ENCODE results near the gene RGS3. TPM values are rescaled to one million over a fixed set of nuclear protein-coding genes. Genes with fewer than 3 reads are reported as not detected.

RGS3 gene
- polyA plus RNA-seq, 1 of the 3 experiments (the other 2 are of a cell fraction), result 50.6 TPM

DNA sequence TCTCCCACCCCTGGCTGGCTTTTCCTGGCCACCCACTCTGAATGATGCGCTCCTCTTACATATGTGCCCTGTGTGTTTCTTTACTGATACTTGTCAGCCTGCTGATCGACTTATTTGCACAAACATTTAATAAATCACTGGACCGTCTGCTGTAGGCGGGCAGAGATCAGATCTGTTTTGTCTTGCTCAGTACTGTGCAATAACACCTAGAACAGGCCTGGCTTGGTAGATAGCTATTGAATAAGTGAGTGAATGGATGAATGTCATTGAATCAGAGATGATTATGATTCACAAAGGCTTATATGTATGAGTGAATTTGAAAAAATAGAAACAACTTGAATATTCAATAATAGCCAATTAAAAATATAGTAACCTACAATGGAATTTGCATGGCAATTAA lies 165.1 kb downstream of the RGS3 start:
- Histone ChIP-seq H3K4me1 (ENCODE audit: control insufficient read depth in 1 of 2, insufficient read depth in 2 of 2, low read depth in 1 of 2, low read length in 1 of 2) (peaks cover 12 to 14% of the 10 kb centered on the region in 2 experiments; a peak in 2 of 4 replicates), H3K4me2 (no peak overlapping the region), H3K4me3 (ENCODE audit: low read depth in 2 of 2, low read length in 1 of 2) (no peak overlapping the region), H3K9ac (no peak overlapping the region), H4K20me1 (ENCODE audit: insufficient read depth) (no peaks in the 10 kb centered on the region), H3F3A (replicated peaks; ENCODE audit: insufficient read depth) (no peaks in the 10 kb centered on the region), H3K27me3 (ENCODE audit: insufficient read depth) (no peaks in the 10 kb centered on the region), H3K36me3 (replicated peaks in 1 of 2; ENCODE audit: control insufficient read depth in 1 of 2, insufficient read depth in 2 of 2, low read length in 1 of 2) (no peaks in the 10 kb centered on the region), H2AFZ (ENCODE audit: low read depth) (no peak overlapping the region), H3K9me2 (no peaks in the 10 kb centered on the region), H3K27ac (ENCODE audit: low read depth in 2 of 2, low read length in 1 of 2) (no peak overlapping the region), H3K79me2 (ENCODE audit: insufficient read depth) (no peaks in the 10 kb centered on the region), H3K9me3 (no peaks in the 10 kb centered on the region)
- no peak for DNase-seq
- WGBS (ENCODE audit: low lambda C conversion rate), result 93% methylated on average over 4 of the region's 4 CpGs
- ChIA-PET CTCF (interaction anchor here (4.0 kb wide), 1 partner anchor 28 kb away, joined by 33 read pairs; no protein-coding TSS in a partner anchor), POLR2A (no interaction called here)
- TF ChIP-seq FOXJ3 (CRISPR knock-in tag; IDR thresholded peaks at IDR 0.05), result no peak

DNA sequence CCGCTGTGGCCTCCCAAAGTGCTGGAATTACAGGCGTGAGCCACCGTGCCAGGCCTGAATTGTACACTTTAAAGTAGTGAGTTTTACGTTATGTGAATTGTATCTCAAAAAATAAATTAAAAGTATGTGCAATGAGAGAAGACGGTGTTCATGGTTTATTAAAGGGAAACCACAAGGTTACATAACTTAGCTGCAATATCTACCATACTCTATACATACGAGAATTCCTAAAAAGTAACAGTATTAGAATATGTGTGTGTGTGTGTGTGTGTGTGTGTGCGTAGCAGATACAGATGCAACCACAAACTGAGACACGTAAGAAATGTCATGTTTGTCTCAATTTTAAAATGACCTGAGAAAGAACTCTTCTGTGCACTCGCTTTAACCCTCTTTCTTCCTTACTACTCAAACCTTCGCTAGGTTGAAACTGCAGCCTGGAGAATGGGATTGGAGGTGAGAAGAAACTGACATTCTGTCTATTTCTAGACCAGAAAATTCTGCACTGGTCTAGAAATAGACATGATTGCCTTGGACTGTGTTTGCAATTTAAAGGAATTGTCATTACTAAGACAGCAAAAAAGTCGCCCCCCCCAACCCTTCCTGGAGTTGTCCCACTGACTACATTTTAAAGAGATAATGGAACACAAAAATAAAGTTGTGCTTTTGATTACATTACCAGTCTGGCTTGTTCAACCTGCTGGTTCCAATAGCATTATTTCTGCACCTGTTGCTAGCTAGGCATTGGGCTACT lies 167.0 kb downstream of the RGS3 start:
- Histone ChIP-seq H2AFZ (ENCODE audit: low read depth) (no peak overlapping the region), H3K4me1 (ENCODE audit: control insufficient read depth in 1 of 2, insufficient read depth in 2 of 2, low read depth in 1 of 2, low read length in 1 of 2) (peaks cover 5 to 15% of the 10 kb centered on the region in 2 experiments; a peak in 2 of 4 replicates), H3K9me2 (no peaks in the 10 kb centered on the region), H3K4me3 (ENCODE audit: low read depth in 2 of 2, low read length in 1 of 2) (no peak overlapping the region), H4K20me1 (ENCODE audit: insufficient read depth) (no peaks in the 10 kb centered on the region), H3K79me2 (ENCODE audit: insufficient read depth) (no peaks in the 10 kb centered on the region), H3F3A (replicated peaks; ENCODE audit: insufficient read depth) (no peaks in the 10 kb centered on the region), H3K9me3 (no peaks in the 10 kb centered on the region), H3K4me2 (no peak overlapping the region), H3K27me3 (ENCODE audit: insufficient read depth) (no peaks in the 10 kb centered on the region), H3K27ac (ENCODE audit: low read depth in 2 of 2, low read length in 1 of 2) (no peak overlapping the region), H3K36me3 (replicated peaks in 1 of 2; ENCODE audit: control insufficient read depth in 1 of 2, insufficient read depth in 2 of 2, low read length in 1 of 2) (no peaks in the 10 kb centered on the region), H3K9ac (no peak overlapping the region)
- no peak for DNase-seq
- TF ChIP-seq YY1 (IDR thresholded peaks at IDR 0.05; ENCODE audit: low read depth) (no peak), NFIC (IDR thresholded peaks at IDR 0.05; ENCODE audit: borderline replicate concordance) (no peak), FOXM1 (IDR thresholded peaks at IDR 0.05; ENCODE audit: low read depth) (no peak), FOXJ3 (CRISPR knock-in tag; IDR thresholded peaks at IDR 0.05) (no peak), TCF12 (IDR thresholded peaks at IDR 0.05) (no peak), ELF1 (IDR thresholded peaks at IDR 0.05) (no peak), SMC3 (IDR thresholded peaks at IDR 0.05; ENCODE audit: low read depth, low read length) (no peak), CHD2 (IDR thresholded peaks at IDR 0.05; ENCODE audit: low read length, partially characterized antibody) (no peak), TAF1 (IDR thresholded peaks at IDR 0.05; ENCODE audit: borderline replicate concordance, low read depth, low read length) (no peak), JUND (IDR thresholded peaks at IDR 0.05) (no peak), RFX5 (IDR thresholded peaks at IDR 0.05; ENCODE audit: low read length) (no peak), RAD21 (IDR thresholded peaks at IDR 0.05; ENCODE audit: low read length) (no peak)
- TF ChIP-seq, protein P1, sequence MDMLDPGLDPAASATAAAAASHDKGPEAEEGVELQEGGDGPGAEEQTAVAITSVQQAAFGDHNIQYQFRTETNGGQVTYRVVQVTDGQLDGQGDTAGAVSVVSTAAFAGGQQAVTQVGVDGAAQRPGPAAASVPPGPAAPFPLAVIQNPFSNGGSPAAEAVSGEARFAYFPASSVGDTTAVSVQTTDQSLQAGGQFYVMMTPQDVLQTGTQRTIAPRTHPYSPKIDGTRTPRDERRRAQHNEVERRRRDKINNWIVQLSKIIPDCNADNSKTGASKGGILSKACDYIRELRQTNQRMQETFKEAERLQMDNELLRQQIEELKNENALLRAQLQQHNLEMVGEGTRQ (IDR thresholded peaks at IDR 0.05; ENCODE audit: borderline replicate concordance, low read depth, low read length), result no peak
- WGBS (ENCODE audit: low lambda C conversion rate), result 89% methylated on average over 11 of the region's 11 CpGs
- ChIA-PET CTCF (interaction anchor here (1.0 kb wide), 1 partner anchor 25 kb away, joined by 6 read pairs; no protein-coding TSS in a partner anchor), POLR2A (no interaction called here)
